H1 (cell line): Measurements from ENCODE around the gene AKT1. TPM values are rescaled to one million over a fixed set of nuclear protein-coding genes. Genes with fewer than 3 reads are reported as not detected.

Experiments used
- CTCF ChIA-PET: fragments of 300-600 bp; sonication (Branson Sonifier 250); formaldehyde crosslinking; loops from one replicate; lab custom pipeline; 2021; ENCODE audit not compliant: partially characterized antibody; lab: Charles Lee
- POLR2A ChIA-PET: fragments of 300-600 bp; sonication (Branson Sonifier 250); formaldehyde crosslinking; loops from one replicate; lab custom pipeline; 2021; ENCODE audit warnings: inconsistent platforms; ENCODE audit not compliant: partially characterized antibody; lab: Charles Lee
- DNase-seq, 2 experiments: peaks; one replicate each; pipeline versions ENCODE4 v3.0.0 to v3.0.0-alpha.2; 2010 to 2022; ENCODE audit warnings: low spot score in 2 of 2, low read depth in 1 of 2, mixed read lengths in 1 of 2
- FAIRE-seq: peaks from 2 replicates; lab custom pipeline; 2011; peaks lifted over from hg19 to GRCh38; lab: Jason Lieb, UNC
- H2AFZ ChIP-seq: 2 replicates; pipeline ENCODE4 v1.8.1; 2012; ENCODE audit warnings: low read length, inconsistent platforms
- H2AK5ac ChIP-seq: 2 replicates; pipeline ENCODE4 v1.6.1; 2013; ENCODE audit warnings: low read depth, low read length
- H2BK120ac ChIP-seq: replicated peaks from 2 replicates; pipeline ENCODE3; 2013; ENCODE audit warnings: low read depth, low read length, inconsistent platforms
- H2BK12ac ChIP-seq: 2 replicates; pipeline ENCODE4 v1.6.1; 2013; ENCODE audit warnings: low read depth, low read length
- H2BK15ac ChIP-seq: 2 replicates; pipeline ENCODE4 v1.6.1; 2013; ENCODE audit warnings: low read length
- H2BK20ac ChIP-seq: 2 replicates; pipeline ENCODE4 v1.6.1; 2013; ENCODE audit warnings: low read length
- H2BK5ac ChIP-seq: 2 replicates; pipeline ENCODE4 v1.6.1; 2013; ENCODE audit warnings: low read depth, low read length
- H3K14ac ChIP-seq: 2 replicates; pipeline ENCODE4 v1.6.1; 2013; ENCODE audit warnings: inconsistent platforms; ENCODE audit not compliant: insufficient read length
- H3K18ac ChIP-seq: 2 replicates; pipeline ENCODE4 v1.6.1; 2013; ENCODE audit warnings: low read length; ENCODE audit errors: extremely low read depth
- H3K23ac ChIP-seq: 2 replicates; pipeline ENCODE4 v1.6.1; 2013; ENCODE audit warnings: inconsistent platforms; ENCODE audit not compliant: insufficient read length
- H3K23me2 ChIP-seq: 2 replicates; pipeline ENCODE4 v1.6.1; 2013; ENCODE audit warnings: low read depth, low read length
- H3K27ac ChIP-seq: 2 replicates; pipeline ENCODE4 v1.6.1; 2011; ENCODE audit warnings: low read depth, low read length, inconsistent platforms
- H3K27me3 ChIP-seq, 4 experiments: replicated peaks in 1 of 4; 1 replicate in 1 of 4; 2 replicates in 3 of 4; pipeline versions ENCODE4 v1.6.1 to v1.8.1; 2011 to 2013; ENCODE audit warnings: low read length in 3 of 4, mild to moderate bottlenecking in 3 of 4, inconsistent platforms in 2 of 4, mixed read lengths in 2 of 4, moderate library complexity in 1 of 4; ENCODE audit not compliant: control insufficient read depth in 3 of 4, insufficient read depth in 3 of 4; ENCODE audit errors: extremely low read depth in 1 of 4
- H3K36me3 ChIP-seq, 4 experiments: 2 replicates each; pipeline versions ENCODE4 v1.6.1 to v1.8.1; 2011 to 2013; ENCODE audit warnings: mild to moderate bottlenecking in 4 of 4, low read length in 3 of 4, moderate library complexity in 2 of 4, control low read depth in 1 of 4, inconsistent platforms in 1 of 4; ENCODE audit not compliant: insufficient read depth in 4 of 4, control insufficient read depth in 2 of 4
- H3K4ac ChIP-seq: replicated peaks from 2 replicates; pipeline ENCODE3; 2013; ENCODE audit warnings: low read length, low read depth, mixed read lengths, inconsistent platforms; ENCODE audit not compliant: insufficient read length
- H3K4me1 ChIP-seq, 4 experiments: replicated peaks in 1 of 4; 1 replicate in 1 of 4; 2 replicates in 3 of 4; pipeline versions ENCODE4 v1.6.1 to v1.8.1; 2011 to 2013; ENCODE audit warnings: low read length in 3 of 4, inconsistent platforms in 2 of 4, mixed read lengths in 1 of 4; ENCODE audit not compliant: insufficient read depth in 4 of 4, control insufficient read depth in 3 of 4
- H3K4me2 ChIP-seq, 2 experiments: 2 replicates each; pipeline versions ENCODE4 v1.6.1 to v1.8.1; 2011 to 2013; ENCODE audit warnings: low read depth in 2 of 2, low read length in 2 of 2, control low read depth in 1 of 2, inconsistent platforms in 1 of 2, mild to moderate bottlenecking in 1 of 2; ENCODE audit not compliant: insufficient read depth in 1 of 2
- H3K4me3 ChIP-seq, 4 experiments: fragments of 200-600, 300-600 bp in 1 of 4; sonication (generic), shearing (Covaris generic), sonication (Bioruptor Twin) in 1 of 4; 2 replicates each; pipeline versions ENCODE4 v1.5.1 to v1.8.1; 2011 to 2016; ENCODE audit warnings: low read length in 4 of 4, low read depth in 3 of 4, control low read depth in 2 of 4, inconsistent platforms in 2 of 4, mild to moderate bottlenecking in 2 of 4, mixed read lengths in 1 of 4, moderate library complexity in 1 of 4; ENCODE audit not compliant: insufficient read depth in 2 of 4; ENCODE audit errors: extremely low read depth in 1 of 4
- H3K56ac ChIP-seq: replicated peaks from 2 replicates; pipeline ENCODE3; 2013; ENCODE audit warnings: low read depth, mild to moderate bottlenecking, mixed read lengths, low read length, inconsistent platforms; ENCODE audit not compliant: insufficient read length
- H3K79me1 ChIP-seq: 2 replicates; pipeline ENCODE4 v1.6.1; 2013; ENCODE audit warnings: low read depth, low read length, control low read depth
- H3K79me2 ChIP-seq, 2 experiments: 2 replicates each; pipeline versions ENCODE4 v1.6.1 to v1.8.1; 2012 to 2013; ENCODE audit warnings: low read length in 2 of 2, mild to moderate bottlenecking in 2 of 2, inconsistent platforms in 1 of 2; ENCODE audit not compliant: insufficient read depth in 2 of 2, control insufficient read depth in 1 of 2
- H3K9ac ChIP-seq, 4 experiments: replicated peaks in 1 of 4; 1 replicate in 1 of 4; 2 replicates in 3 of 4; pipeline versions ENCODE4 v1.6.1 to v1.8.1; 2011 to 2013; ENCODE audit warnings: low read depth in 3 of 4, low read length in 3 of 4, control low read depth in 2 of 4, mild to moderate bottlenecking in 2 of 4, moderate library complexity in 2 of 4, inconsistent platforms in 1 of 4; ENCODE audit errors: extremely low read depth in 1 of 4
- H3K9me3 ChIP-seq, 2 experiments: 2 replicates each; pipeline versions ENCODE4 v1.6.1 to v1.8.1; 2012 to 2013; ENCODE audit warnings: mild to moderate bottlenecking in 2 of 2, moderate library complexity in 2 of 2, control low read depth in 1 of 2, inconsistent platforms in 1 of 2, low read depth in 1 of 2, low read length in 1 of 2, mixed read lengths in 1 of 2; ENCODE audit not compliant: insufficient read depth in 2 of 2
- H4K20me1 ChIP-seq, 2 experiments: replicated peaks in 1 of 2; 2 replicates each; pipeline versions ENCODE3 to v1.8.1; 2011 to 2013; ENCODE audit warnings: inconsistent platforms in 2 of 2, low read length in 2 of 2, mild to moderate bottlenecking in 1 of 2; ENCODE audit not compliant: insufficient read depth in 2 of 2, control insufficient read depth in 1 of 2
- H4K5ac ChIP-seq: 2 replicates; pipeline ENCODE4 v1.6.1; 2013; ENCODE audit warnings: low read length, low read depth, mixed read lengths, inconsistent platforms; ENCODE audit not compliant: insufficient read length
- H4K8ac ChIP-seq: 2 replicates; pipeline ENCODE4 v1.8.0; 2013; ENCODE audit warnings: mild to moderate bottlenecking, moderate library complexity, low read length, inconsistent platforms; ENCODE audit not compliant: insufficient read depth; ENCODE audit errors: extremely low read depth
- H4K91ac ChIP-seq: replicated peaks from 2 replicates; pipeline ENCODE3; 2013; ENCODE audit warnings: low read length, mixed read lengths, inconsistent platforms; ENCODE audit not compliant: insufficient read length
- ATF3 ChIP-seq: IDR thresholded peaks from 2 replicates; pipeline ENCODE4 v1.6.1; 2011; ENCODE audit warnings: low read depth, mild to moderate bottlenecking, low read length; ENCODE audit not compliant: insufficient read depth
- CTCF ChIP-seq, 3 experiments: IDR thresholded peaks; 1 replicate in 2 of 3; 2 replicates in 1 of 3; pipeline versions ENCODE4 v1.5.1 to v1.6.1; 2011; ENCODE audit warnings: low read length in 3 of 3, mild to moderate bottlenecking in 3 of 3, inconsistent platforms in 2 of 3, low read depth in 1 of 3, moderate library complexity in 1 of 3; ENCODE audit not compliant: insufficient read depth in 1 of 3; ENCODE audit errors: control extremely low read depth in 1 of 3
- RNF2 ChIP-seq: fragments of 200-900, 300-1000 bp; sonication (generic); IDR thresholded peaks from 2 replicates; pipeline ENCODE4 v1.7.1; 2016; ENCODE audit warnings: borderline replicate concordance, low read depth, mild to moderate bottlenecking, antibody characterized with exemption, low read length; ENCODE audit not compliant: poor library complexity, severe bottlenecking; ENCODE audit errors: missing control alignments
- WGBS, 2 experiments: shearing (Covaris generic) in 1 of 2; methylation state at CpG; one replicate each; pipeline versions ENCODE4 v1.1.6 to v1.1.7; 2013 to 2015; ENCODE audit warnings: low lambda C conversion rate in 2 of 2, mixed read lengths in 2 of 2, inconsistent platforms in 1 of 2, low coverage in 1 of 2, missing lambda C conversion rate in 1 of 2; ENCODE audit not compliant: insufficient replicate concordance in 2 of 2, insufficient coverage in 1 of 2, insufficient read length in 1 of 2; ENCODE audit errors: extremely low coverage in 1 of 2, missing lambda C conversion rate in 1 of 2; 5-methylcytosine and 5-hydroxymethylcytosine counted together
- polyA plus RNA-seq, 7 experiments: library from polyadenylated mRNA; depleted of rRNA in 3 of 7; stranded (reverse) in 5 of 7; unstranded in 2 of 7; fragments of >200 nt in 5 of 7; fragments of 200-250 nt in 2 of 7; gene quantifications; 1 replicate in 5 of 7; 2 replicates in 1 of 7; 4 replicates in 1 of 7; pipeline versions ENCODE4 v1.2.1 to v1.2.3, GENCODE V29; 2011 to 2013; ENCODE audit warnings: missing spikeins in 2 of 7, mixed read lengths in 2 of 7
- total RNA-seq: library from RNA; stranded (reverse); fragmentation: NEBNext Ultra II Directional; extraction: Animal tissue kit (Norgen Biotek cat#: 25700); gene quantifications from 2 replicates; pipeline ENCODE4 v1.2.1, GENCODE V29; 2021

The AKT1 gene
- total and polyA plus RNA-seq, 2 of the 8 experiments (the other 6 are each of a cell fraction or from before 2014, with no cell fraction given) = 68.1 to 71.5 TPM

GRCh38 chr14:104775073-104775489, 20.5 kb downstream of the AKT1 start:
- Histone ChIP-seq H4K5ac (no peak overlapping the region), H3K4me2 (no peak overlapping the region), H2BK120ac (no peak overlapping the region), H2BK20ac (no peak overlapping the region), H3K9ac (no peak overlapping the region), H2BK12ac (no peak overlapping the region), H3K9me3 (peaks cover 11 to 17% of the 10 kb centered on the region in 2 experiments; a peak in 2 of 4 replicates), H2AK5ac (no peak overlapping the region), H3K36me3 (peaks cover 0 to 27% (median 12%) of the 10 kb centered on the region in 4 experiments; a peak in 7 of 8 replicates), H4K20me1 (peaks cover 5 to 25% of the 10 kb centered on the region in 2 experiments), H4K8ac (no peak overlapping the region; the same call in 1 of the 2 replicates), H3K27me3 (no peaks in the 10 kb centered on the region), H2BK15ac (no peak overlapping the region), H3K56ac (no peak overlapping the region), H4K91ac (no peak overlapping the region), H3K4me3 (no peak overlapping the region), H3K4me1 (no peaks in the 10 kb centered on the region), H3K79me2 (no peaks in the 10 kb centered on the region), H3K79me1 (no peaks in the 10 kb centered on the region), H3K14ac (no peak overlapping the region), H2BK5ac (no peak overlapping the region), H3K23ac (no peak overlapping the region), H3K4ac (no peak overlapping the region), H2AFZ (no peak overlapping the region), H3K23me2 (no peaks in the 10 kb centered on the region), H3K18ac (no peak overlapping the region), H3K27ac (no peak overlapping the region)
- no peak for FAIRE-seq
- no peak for TF ChIP-seq ATF3
- no peak for TF ChIP-seq CTCF (IDR thresholded peaks at IDR 0.05; ENCODE audit: control extremely low read depth in 1 of 3, insufficient read depth in 1 of 3, low read depth in 1 of 3, low read length in 3 of 3)
- TF ChIP-seq RNF2 = no peak
- ChIA-PET POLR2A (interaction anchor here (1.2 to 1.4 kb wide), 3 partner anchors 9 to 12 kb away, joined by 3 to 5 read pairs (median 4); no protein-coding TSS in a partner anchor), CTCF (interaction anchor here (1.0 to 1.2 kb wide), 5 partner anchors 8 to 133 kb away, joined by 3 to 4 read pairs (median 3); no protein-coding TSS in a partner anchor)
- 94% methylated on average over 13 of the region's 13 CpGs; no CpG with 5 or more reads in 1 of the 2 experiments for WGBS, 2 experiments
- DNase-seq = no peak
